ENCODE results near the gene DUOX2.
"Not testable (repeated sequence)": the region's sequence is repeated elsewhere in the genome, so short reads cannot be mapped to it uniquely, and the experiment has no call there.

The DUOX2 gene

GRCh38 chr15:45138814-45139765, 25.1 kb upstream of the DUOX2 start:
- no peak for DNase-seq (ENCODE audit: low read depth)

- DNase-seq (ENCODE audit: low read depth): no peak
These were observed 23.7 kb upstream of the DUOX2 start for GRCh38 chr15:45137703-45138102.

GRCh38 chr15:45136378-45136764, 22.4 kb upstream of the DUOX2 start:
- no peak for DNase-seq (ENCODE audit: low read depth)

- DNase-seq (ENCODE audit: low read depth): not testable (repeated sequence)
These were observed 21.9 kb upstream of the DUOX2 start for GRCh38 chr15:45135705-45136377.

DNA sequence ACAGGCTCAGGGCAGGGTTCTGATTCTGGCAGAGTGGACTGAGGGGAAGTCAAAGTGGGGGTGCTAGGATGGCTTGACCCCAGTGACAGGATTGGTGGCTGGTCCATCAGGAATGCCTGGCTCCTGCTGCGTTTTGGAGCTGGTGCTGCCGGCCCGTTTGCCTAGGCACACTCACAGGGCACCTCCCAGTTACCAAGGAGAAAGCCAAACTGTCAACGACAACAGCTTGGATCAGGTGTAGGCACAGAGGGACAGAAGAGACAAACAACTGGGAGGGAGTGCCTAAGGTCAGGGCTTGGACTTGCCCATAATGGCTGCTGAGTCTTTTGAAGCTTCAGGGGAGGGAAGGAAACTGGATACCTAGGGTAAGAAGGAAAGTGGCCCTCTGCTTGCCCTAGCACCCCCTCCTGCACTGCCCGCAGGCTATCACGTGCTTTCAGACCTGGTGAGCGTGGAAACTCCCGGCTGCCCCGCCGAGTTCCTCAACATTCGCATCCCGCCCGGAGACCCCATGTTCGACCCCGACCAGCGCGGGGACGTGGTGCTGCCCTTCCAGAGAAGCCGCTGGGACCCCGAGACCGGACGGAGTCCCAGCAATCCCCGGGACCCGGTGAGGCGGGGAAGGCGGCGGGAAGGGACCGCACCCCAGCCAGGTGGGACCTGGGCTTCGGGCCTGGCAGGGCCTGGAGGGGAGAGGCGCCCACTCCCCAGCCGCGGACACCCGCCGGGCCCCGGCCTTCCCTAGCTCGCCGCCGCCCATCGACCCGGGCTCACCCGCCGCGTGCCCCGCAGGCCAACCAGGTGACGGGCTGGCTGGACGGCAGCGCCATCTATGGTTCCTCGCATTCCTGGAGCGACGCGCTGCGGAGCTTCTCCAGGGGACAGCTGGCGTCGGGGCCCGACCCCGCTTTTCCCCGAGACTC, 21.0 kb upstream of the DUOX2 start:
- DNase-seq (ENCODE audit: low read depth): no peak

- DNase-seq (ENCODE audit: low read depth): no peak
These were observed 20.1 kb upstream of the DUOX2 start for GRCh38 chr15:45134046-45134445.

GRCh38 chr15:45133561-45133920, 19.6 kb upstream of the DUOX2 start:
- no peak for DNase-seq (ENCODE audit: low read depth)

- DNase-seq (ENCODE audit: low read depth): no peak
These were observed 19.0 kb upstream of the DUOX2 start for GRCh38 chr15:45132844-45133560.

GRCh38 chr15:45131510-45131909, 17.5 kb upstream of the DUOX2 start:
- no peak for DNase-seq (ENCODE audit: low read depth)

DNA sequence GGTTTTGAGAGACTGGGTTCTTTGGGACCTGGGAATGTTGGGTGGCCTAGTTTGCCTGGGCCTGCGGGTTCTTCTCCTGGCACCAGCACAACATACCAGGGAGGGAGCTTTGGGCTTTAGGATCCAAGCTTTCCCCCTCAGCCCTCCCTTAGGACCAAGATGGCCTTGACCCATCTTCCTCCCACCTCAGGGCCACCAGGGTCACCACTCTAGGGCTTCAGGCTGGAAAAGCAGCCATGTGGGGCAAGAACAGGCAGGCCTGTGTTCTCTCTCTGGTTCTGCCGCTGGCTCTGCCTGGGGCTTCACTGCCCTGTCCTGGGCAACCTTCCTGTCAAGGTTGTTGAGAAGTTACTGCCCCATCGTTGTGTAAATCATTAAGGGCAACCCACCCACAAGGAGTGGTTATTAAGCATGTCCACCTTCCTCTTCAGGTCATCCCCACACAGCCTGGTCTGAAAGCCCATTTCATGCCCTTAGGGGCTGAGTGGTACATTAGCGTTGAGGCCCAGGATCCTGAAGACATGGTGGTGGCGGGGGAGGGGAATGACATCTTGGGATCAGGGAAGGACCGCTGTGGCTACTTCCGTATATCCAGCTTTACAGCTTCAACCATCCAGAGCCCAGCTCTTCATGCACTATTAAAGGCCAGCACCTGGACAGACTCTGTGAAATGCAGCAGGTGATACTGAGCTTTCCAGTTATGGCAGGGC, 16.5 kb upstream of the DUOX2 start:
- no peak for DNase-seq (ENCODE audit: low read depth)

- DNase-seq (ENCODE audit: low read depth): peak; percentile 16
These were observed 15.7 kb upstream of the DUOX2 start, which contains the start of the genes DUOX1 and DUOXA1 for GRCh38 chr15:45129651-45130129. Gene DUOX1, plus strand, starts transcription at chr15:45129994. Its CDS starts 1,973 bp downstream, at chr15:45131967. Gene DUOXA1, minus strand, starts transcription at chr15:45129879. Its CDS starts 6,865 bp downstream, at chr15:45123014.

- no peak for DNase-seq (ENCODE audit: low read depth)
These were observed 15.1 kb upstream of the DUOX2 start for GRCh38 chr15:45128971-45129639.

DNA sequence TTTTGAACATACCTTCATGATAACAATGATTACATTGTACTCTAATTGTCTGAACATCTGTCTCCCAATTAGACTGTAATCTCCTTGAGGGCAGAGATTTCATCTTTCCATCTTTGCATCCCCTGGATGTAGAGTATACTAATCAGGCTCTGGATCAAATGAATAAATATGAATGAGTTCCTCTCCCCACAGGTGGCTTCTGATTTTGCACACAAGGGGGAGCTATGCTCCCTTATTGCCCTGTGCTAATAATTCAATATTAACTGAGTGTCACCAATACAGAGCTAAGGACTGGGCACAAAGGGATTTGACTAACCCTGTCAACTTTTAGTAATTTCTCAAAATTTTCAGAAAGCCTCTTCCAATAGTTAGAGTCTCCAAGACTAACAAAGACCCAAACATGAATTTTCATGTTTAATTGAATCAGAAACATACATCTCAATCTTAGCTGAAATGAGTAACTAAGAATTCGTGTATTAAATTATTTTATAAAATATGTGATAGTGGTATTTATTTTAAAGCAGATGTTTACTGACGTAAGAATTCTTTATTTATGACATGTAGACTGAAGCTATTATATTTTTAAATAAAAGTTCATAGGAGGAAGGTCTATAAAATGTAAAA, 12.7 kb upstream of the DUOX2 start:
- DNase-seq (ENCODE audit: low read depth): peak; percentile 25

DNA sequence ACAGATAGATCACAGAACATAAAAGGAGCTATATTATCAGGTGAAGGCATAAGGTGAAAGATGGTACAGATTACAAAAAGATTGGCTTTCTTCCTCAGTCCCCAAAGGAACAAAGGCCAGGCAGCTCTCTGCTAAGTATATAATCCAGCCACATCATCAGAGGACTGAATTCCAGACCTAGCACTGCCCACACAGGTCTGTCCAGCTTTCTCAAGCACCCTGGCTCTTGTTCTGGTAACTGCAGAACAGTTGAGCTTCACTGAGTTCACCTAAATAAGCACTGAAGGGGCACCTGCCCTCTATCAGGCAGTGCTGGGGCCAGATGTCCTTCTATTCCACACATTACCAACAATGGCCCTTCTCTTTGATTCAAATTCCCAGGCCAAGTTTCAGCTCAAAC, 9.4 kb upstream of the DUOX2 start:
- no peak for DNase-seq (ENCODE audit: low read depth)

GRCh38 chr15:45122719-45123118, 8.7 kb upstream of the DUOX2 start:
- no peak for DNase-seq (ENCODE audit: low read depth)

DNA sequence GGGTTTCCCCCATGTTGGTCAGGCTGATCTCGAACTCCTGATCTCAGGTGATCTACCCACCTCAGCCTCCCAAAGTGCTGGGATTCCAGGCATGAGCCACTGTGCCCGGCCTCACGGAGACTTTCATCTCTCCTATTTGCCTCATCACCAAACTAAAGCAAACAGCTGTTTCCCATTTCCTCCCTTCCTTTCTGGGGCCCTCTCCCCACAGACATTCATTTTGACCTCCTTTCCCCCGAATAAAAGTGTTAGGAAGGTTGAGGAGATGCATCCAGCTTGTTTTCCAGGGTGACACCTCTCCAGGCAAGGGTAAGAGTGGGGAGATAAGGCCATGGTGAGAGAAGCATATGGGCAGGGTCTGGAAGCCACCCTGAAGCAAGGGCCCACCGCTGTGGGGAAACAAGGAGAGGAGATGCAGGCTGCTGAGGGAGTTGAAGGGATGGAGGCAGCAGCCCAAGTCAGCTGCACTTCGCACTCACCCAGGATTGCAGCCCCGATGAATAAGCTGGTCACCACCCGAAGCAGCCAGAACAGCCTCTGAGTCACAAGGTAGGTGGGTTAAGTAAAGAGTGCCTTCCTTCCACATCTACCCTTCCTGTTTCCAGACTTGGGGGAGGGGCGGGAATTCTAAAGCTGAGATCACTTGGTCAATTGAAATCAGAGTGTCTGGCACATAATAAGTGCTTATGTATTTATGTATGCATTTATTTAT, 7.9 kb upstream of the DUOX2 start:
- DNase-seq (ENCODE audit: low read depth): no peak

DNA sequence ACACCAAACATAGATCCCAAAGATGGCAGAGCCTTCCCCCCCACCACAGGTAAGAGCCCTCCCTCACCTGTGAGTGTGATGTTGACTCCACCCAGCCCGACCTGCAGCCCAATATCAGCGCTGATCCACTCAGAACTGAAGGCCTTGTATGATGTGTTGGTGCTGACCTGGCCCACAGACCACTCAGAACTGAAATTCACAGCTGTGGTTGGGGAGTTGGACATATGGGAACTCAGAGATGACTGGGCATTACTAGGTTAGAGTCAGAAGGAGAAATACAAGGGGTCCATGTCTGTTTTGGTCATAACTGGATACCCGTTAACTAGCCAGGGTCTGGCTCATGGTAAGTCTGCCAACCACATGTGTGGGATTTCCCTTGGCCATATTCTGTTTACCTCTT, 7.0 kb upstream of the DUOX2 start:
- DNase-seq (ENCODE audit: low read depth): no peak

DNA sequence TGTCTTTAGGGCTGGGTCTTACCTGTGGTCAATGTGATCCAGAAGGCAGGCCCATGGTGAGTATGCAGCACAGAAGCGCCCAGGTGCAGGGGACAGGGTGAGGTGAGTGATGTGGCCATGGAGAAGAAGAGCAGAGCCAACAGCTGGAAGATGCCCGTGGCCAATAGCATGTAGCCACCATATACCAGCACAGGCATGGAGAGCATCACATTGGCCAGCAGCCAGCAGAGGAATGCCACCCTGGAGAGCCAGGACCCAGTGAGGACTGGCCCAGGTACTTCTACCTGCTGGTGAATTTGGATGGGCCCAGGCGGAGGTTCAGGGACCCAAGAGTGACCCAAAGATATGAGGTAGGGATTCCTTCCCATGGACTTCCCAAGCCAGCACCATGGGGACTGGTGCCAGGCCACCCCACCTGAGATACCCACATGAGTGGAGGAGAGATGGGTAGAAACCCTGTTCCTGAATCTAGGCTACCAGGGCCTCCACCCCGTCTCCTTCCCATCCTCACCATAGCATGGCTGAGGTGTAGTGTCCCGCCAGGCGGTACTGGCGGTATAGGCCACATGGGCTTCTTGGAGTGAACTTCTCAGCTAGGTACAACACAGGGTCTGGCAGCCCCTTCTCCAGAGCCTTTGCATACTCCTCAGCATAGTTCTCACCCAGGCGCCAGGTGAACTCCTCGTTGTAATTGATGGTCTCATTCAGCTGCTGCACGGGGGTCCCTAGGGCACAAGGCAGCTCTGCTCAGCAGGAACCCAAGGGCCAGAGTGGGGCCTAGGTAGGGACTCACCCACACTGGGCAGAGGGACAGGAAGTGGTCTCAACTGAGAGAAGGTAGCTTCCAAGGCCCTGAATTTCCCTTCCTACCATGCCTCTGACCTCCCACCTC, 6.4 kb upstream of the DUOX2 start:
- DNase-seq (ENCODE audit: low read depth): no peak
